ENCODE measurements around the gene DNAH17. TPM values are rescaled to one million over a fixed set of nuclear protein-coding genes. Genes with fewer than 3 reads are reported as not detected.

DNAH17 gene
- total RNA-seq, 1 experiment from 2014 or later, result 0.13 TPM

GRCh38 chr17:78580277-78580804, 3.1 kb upstream of the DNAH17 start:
- no peaks in the 10 kb centered on the region for H4K20me1 ChIP-seq (ENCODE audit: control insufficient read depth, insufficient read depth, insufficient read length)
- Mint-ChIP-seq H3K27me3 (ENCODE audit: low read depth) (peaks cover 9% of the 10 kb centered on the region), H3K27ac (no peak overlapping the region), H3K4me1 (peaks cover 17 to 32% of the 10 kb centered on the region in 2 experiments), H3K4me3 (no peak overlapping the region), H3K9me3 (peaks cover 8 to 10% of the 10 kb centered on the region in 2 experiments; a peak in 4 of 5 replicates), H3K36me3 (ENCODE audit: insufficient read depth in 1 of 3, low read depth in 3 of 3) (peaks cover 0 to 4% (median 0%) of the 10 kb centered on the region in 3 experiments; a peak in 3 of 7 replicates)
- H3K18ac ChIP-seq (ENCODE audit: insufficient read length, low read depth, low read length), result no peak overlapping the region
- H4K5ac ChIP-seq (ENCODE audit: insufficient read length, low read depth, low read length), result no peak overlapping the region
- H3K23me2 ChIP-seq (ENCODE audit: insufficient read length, low read depth, low read length, poor library complexity, severe bottlenecking), result no peaks in the 10 kb centered on the region
- H3K9ac ChIP-seq (ENCODE audit: extremely low read depth, insufficient read length, low read length), result no peak overlapping the region
- no peak overlapping the region for H2AK5ac ChIP-seq (ENCODE audit: insufficient read length, low read length)
- H3K27me3 ChIP-seq (ENCODE audit: insufficient read depth, low read length), result no peaks in the 10 kb centered on the region
- H4K91ac ChIP-seq (ENCODE audit: insufficient read length, low read depth, low read length), result no peak overlapping the region
- no peak overlapping the region for H2BK5ac ChIP-seq (ENCODE audit: insufficient read length, low read length)
- no peak overlapping the region for H3K56ac ChIP-seq (ENCODE audit: insufficient read length, low read depth, low read length)
- no peak overlapping the region for H3K4ac ChIP-seq (ENCODE audit: low read depth, low read length)
- TF ChIP-seq CTCF (conservative IDR thresholded peaks at IDR 0.05), result no peak
- no peak overlapping the region for H4K8ac ChIP-seq (replicated peaks; ENCODE audit: insufficient read length, low read depth, low read length)
- no peak overlapping the region for H3K23ac ChIP-seq (ENCODE audit: insufficient read length, low read depth, low read length)
- H2AFZ ChIP-seq (ENCODE audit: low read length), result no peak overlapping the region
- no peak for DNase-seq
- no peak overlapping the region for H3T11ph ChIP-seq (ENCODE audit: low read length)
- no peak overlapping the region for H3K4me2 ChIP-seq (ENCODE audit: insufficient read depth, insufficient read length, low read length)
- no peak overlapping the region for H2BK120ac ChIP-seq (ENCODE audit: low read depth, low read length, poor library complexity, severe bottlenecking)
- no peaks in the 10 kb centered on the region for H3K79me1 ChIP-seq (ENCODE audit: insufficient read depth, low read depth, low read length, poor library complexity, severe bottlenecking)
- no peaks in the 10 kb centered on the region for H3K79me2 ChIP-seq (ENCODE audit: insufficient read depth, low read length)
- H2BK12ac ChIP-seq (ENCODE audit: insufficient read length, low read depth, low read length), result no peak overlapping the region
- 0 out of 2 replicates have a peak, but pooled peaks cover 3% of the 10 kb centered on the region for H3K4me1 ChIP-seq (ENCODE audit: insufficient read depth, low read length)
- no peak overlapping the region; the same call in 1 of the 2 replicates for H3K14ac ChIP-seq (ENCODE audit: insufficient read depth, low read length)
- H3K27ac ChIP-seq (ENCODE audit: insufficient read length, low read depth, low read length), result no peak overlapping the region
- no peak overlapping the region for H2BK15ac ChIP-seq (ENCODE audit: low read depth, low read length)
- H3K9me3 ChIP-seq (ENCODE audit: control insufficient read depth, low read depth, low read length), result no peaks in the 10 kb centered on the region
- no CpG with 5 or more reads among the region's 9 CpGs for WGBS (ENCODE audit: extremely low coverage, insufficient read length, low lambda C conversion rate)
- H2BK20ac ChIP-seq (ENCODE audit: low read depth, low read length, poor library complexity, severe bottlenecking), result no peak overlapping the region

Measured in H9 (cell line).